GM18870 (cell line): ENCODE measurements around the gene RNASEH2C.
"Not testable (repeated sequence)": the region's sequence is repeated elsewhere in the genome, so short reads cannot be mapped to it uniquely, and the experiment has no call there.

Experiments used
- ATAC-seq: cut with Tn5 transposase; IDR thresholded peaks from one replicate; pipeline ENCODE4 v1.9.1; 2021; ENCODE audit warnings: moderate library complexity; ENCODE audit not compliant: unreplicated experiment

Gene RNASEH2C

DNA sequence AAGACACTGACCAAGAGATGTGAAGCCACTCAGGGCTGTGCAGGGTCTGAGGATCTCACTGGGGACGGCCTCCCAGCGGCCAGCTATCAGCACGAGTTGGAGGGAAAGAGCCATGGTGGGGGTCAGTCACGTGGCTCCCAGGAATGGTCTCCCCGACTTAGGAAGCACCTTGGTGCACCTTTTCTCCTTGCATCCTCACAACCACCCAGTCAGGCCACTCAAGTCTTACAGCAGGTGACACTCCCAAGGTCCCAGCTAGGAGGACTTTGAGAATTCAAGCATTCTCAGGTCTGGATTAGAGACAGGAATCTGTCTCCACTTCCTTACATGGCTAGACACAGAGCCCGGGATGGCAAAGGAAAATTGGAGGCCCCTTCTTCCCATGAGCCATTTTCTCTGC is 2.7 kb downstream of the RNASEH2C start:
- no peak for ATAC-seq

DNA sequence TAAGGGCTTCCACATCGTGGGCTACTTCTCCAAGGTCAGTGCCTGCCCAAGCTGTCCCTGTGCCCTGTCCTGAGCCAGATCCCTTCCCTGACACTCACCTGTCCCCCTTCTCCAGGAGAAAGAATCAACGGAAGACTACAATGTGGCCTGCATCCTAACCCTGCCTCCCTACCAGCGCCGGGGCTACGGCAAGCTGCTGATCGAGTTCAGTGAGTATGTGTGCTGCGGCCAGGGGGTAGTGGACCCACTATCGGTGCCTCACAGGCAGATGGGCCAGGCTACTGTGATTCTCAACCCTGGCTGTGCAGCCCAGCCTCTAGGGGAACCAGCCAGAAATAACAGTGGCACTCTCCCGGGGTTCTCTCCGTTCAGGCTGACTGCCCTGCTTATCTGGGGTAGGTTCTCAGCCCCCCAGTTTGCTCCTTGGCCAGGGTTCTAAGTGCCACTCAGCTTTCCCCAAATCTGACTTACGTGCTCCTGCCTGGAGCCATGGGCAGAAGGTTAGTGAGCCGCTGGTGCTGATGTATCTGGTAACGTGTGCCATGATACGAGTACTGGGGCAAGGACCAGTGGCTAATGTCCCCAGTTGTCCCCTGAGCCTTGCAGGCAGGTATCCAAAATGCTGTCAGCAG is 3.7 kb downstream of the RNASEH2C start:
- ATAC-seq: no peak

DNA sequence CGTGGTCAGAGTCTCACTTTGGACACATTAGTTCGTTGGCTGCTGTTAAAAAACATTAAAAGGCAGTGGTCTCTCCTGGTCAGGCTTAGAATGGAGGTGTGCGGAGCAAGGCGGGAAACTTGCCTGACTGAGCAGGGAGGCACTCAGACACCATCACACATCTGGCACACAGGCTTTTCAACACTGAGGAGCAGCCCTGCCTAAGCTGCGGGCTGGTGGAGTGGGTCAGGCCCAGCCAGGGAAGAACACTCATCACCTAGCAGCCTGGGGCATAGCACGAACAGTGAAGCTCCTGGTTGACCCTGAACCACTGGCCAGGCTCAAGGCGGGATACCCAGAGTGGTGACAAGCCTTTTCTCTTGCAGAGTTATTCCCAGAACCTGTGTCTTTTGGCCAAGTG is 4.3 kb downstream of the RNASEH2C start:
- no peak for ATAC-seq

DNA sequence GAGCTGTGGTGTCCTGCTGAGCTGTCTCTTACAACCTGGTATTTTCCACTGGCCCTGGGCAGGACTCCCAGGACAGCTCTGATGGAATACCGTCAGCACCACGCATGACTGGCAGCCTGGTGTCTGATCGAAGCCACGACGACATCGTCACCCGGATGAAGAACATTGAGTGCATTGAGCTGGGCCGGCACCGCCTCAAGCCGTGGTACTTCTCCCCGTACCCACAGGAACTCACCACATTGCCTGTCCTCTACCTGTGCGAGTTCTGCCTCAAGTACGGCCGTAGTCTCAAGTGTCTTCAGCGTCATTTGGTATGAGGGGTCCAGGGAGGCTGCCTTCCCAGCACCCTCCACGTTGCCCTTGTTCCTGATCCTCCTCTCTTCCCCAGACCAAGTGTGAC is 6.2 kb downstream of the RNASEH2C start:
- no peak for ATAC-seq

DNA sequence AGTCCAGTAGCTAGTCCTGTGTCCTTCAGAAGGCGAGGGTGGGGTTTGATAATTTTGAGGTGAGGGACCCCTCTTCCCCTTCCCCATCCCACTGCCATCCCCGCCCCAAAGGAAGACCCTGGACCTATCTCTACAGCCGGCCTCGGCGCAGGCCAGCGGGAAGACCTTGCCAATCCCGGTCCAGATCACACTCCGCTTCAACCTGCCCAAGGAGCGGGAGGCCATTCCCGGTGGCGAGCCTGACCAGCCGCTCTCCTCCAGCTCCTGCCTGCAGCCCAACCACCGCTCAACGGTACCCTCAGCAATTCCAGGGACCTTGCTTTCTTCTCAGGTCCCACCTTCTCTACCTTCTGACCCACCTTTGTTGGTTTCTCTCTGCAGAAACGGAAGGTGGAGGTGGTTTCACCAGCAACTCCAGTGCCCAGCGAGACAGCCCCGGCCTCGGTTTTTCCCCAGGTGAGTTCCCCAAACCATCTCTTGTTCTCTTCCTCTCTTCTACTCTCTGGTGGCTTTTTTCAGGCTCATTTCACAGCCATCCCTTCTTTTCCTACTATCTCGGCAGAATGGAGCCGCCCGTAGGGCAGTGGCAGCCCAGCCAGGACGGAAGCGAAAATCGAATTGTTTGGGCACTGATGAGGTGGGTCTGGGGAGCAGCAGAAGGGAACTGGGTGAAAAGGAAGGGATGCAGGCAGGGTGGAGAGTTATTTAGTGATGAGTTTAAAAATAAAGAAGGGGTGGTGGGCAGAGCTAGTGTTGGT is 7.2 kb downstream of the RNASEH2C start:
- no peak for ATAC-seq

DNA sequence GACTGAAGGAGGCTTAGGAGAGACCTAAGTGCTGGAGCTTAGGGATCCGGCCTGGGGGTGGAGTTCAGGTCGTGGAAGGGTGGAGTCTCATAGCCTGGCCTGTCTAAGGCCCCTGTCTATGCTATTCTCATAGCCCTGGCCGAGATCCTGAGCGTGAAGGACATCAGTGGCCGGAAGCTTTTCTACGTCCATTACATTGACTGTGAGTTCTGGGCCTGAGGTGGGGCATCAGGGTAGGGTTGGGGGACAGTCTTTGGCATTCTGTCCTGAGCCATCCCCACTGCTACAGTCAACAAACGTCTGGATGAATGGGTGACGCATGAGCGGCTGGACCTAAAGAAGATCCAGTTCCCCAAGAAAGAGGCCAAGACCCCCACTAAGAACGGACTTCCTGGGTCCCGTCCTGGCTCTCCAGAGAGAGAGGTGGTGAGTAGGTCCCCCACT is 7.9 kb downstream of the RNASEH2C start:
- no peak for ATAC-seq

DNA sequence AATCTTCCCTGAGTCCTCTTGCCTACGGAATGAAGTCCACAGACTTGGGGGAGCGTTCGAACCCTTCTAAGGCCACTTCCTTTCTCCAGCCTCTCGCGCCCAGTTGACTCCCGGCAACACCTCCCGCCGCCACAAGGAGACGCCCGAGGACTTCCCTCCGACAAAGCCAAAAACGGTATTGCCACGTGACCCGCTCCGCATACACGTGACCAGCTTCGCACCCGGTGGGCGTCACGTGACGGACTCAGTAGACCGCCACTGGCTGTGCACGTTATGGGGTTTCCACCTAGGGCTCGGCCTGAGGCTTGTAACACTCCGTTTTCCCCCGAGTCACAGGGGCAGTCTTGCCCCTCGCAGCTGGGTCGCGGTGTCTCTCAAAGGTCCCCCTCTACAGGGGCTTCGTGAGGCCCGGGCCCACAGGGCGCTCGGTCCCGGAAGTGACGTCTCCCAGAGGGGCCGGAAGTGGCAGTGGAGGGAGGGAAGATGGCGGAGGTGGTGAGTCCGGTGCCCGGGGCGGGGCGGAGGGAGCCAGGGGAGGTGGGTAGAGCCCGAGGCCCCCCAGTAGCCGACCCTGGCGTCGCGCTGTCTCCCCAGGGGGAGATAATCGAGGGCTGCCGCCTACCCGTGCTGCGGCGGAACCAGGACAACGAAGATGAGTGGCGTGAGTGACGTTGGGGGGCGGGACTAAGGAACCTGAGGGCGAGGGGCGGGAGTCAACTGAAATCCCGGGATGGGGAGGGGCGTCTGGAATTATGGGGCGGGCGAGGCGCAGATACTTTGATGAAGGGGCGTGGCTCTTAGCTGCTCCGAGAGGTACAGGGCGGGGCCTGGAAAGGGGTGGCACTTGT is 8.6 kb downstream of the RNASEH2C start, which contains the start of gene KAT5:
TSS of gene KAT5 (plus strand) at position 468 of the 848 bp plus-strand sequence. CDS start at position 484, 16 bp downstream.
- peak; percentile 69 for ATAC-seq

DNA sequence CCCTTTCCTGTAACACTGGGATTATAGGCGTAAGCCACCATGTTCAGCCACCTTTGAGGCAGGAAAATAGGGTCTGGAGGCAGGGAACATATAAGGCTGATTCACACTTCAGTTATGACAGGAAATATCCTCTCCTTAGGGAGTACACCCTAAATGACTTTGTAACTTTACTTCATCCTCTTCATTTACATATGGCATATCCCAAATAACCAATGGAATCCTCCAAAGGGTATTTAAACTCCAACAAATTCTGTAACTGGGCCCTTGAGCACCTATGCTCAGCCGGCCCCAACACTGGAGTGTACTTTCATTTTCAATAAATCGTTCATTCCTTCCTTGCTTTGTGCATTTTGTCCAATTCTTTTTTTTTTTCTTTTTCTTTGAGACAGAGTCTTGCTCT is 10.2 kb downstream of the RNASEH2C start:
- ATAC-seq: no peak

DNA sequence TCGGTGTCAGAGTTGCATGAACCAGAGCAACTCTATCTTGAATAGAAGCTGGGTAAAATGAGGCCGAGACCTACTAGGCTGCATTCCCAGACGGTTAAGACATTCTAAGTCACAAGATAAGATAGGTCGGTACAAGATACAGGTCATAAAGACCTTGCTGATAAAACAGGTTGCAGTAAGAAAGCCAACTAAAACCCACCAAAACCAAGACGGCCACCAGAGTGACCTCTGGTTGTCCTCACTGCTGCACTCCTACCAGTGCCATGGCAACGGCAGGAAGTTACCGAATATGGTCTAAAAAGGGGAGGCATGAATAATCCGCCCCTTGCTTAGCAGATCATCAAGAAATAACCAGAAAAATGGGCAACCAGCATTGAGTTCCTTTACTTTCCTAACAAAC is 10.9 kb downstream of the RNASEH2C start:
- no peak for ATAC-seq

DNA sequence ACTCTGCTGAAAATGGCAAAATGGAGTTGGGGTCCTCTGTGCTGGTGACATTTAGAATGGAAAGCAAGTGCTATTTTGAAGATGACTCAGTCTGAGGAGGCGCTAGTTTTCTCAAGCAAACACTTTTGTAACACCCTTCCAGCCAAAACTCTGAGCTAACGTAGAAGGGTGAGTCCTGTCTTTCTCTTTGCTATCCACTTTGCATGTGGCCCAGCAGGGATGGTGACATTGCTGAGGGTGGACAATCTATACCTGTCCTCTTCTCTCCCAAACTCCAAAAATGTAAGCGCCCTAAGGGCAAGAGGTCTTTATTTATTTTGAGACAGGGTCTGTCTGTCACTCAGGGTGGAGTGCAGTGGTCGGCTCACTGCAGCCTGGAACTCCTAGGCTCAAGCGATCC is 12.1 kb downstream of the RNASEH2C start:
- no peak for ATAC-seq

DNA sequence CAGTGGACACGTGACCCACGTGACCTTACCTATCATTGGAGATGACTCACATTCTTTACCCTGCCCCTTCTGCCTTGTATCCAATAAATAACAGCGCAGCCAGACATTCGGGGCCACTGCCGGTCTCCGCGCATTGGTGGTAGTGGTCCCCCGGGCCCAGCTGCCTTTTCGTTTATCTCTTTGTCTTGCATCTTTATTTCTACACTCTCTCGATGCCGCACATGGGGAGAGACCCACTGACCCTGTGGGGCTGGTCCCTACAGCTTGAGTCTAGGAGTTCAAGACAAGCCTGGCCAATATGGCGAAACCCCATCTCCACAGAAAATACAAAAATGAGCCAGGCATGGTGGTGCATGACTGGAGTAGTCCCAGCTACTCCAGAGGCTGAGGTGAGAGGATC is 13.6 kb downstream of the RNASEH2C start:
- not testable (repeated sequence) for ATAC-seq

DNA sequence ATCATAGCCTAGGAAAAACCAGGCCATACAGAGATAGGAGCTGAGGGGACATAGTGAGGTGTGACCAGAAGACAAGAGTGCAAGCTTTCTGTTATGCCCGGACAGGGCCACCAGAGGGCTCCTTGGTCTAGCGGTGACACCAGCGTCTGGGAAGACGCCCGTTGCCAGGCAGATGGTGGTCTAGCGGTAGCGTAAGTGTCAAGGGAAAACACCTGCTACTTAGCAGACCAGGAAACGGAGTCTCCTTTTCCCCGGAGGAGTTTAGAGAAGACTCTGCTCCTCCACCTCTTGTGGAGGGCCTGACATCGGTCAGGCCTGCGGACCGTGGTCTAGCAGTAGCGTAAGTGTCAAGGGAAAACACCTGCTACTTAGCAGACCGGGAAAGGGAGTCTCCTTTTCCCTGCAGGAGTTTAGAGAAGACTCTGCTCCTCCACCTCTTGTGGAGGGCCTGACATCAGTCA is 14.3 kb downstream of the RNASEH2C start:
- ATAC-seq: not testable (repeated sequence)

DNA sequence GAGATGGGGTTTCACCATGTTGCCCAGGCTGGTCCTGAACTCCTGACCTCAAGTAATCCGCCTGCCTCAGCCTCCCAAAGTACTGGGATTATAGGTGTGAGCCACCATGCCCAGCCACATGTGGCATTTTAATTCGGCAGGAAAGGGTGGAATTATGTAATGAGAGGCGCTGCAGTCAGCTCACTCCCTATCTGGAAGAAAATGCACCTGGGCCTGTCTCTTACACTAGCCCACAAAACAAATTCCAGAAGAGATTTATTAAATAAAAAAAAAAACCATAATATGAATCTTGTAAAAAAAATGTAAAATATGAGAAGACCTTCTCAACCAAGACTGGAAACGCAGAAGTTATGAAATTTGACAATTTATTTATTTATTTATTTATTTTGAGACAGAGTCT is 16.8 kb downstream of the RNASEH2C start:
- no peak for ATAC-seq

DNA sequence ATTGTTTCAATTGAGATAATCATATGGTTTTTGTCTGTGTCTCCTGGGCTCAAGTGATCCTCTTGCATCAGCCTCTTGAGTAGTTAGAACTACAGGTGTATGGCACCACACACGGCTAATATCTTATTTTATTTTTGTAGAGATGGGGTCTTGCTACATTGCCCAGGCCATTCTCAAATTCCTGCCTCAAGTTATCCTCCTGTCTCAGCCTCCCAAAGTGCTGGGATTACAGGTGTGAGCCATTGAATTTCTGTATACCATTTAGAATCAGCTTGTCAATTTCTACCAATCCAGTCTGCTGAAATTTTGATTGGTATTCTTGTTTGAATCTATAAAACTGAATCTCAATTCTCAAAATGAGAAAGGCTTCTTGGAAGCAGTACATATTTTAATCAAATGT is 18.9 kb downstream of the RNASEH2C start:
- no peak for ATAC-seq

DNA sequence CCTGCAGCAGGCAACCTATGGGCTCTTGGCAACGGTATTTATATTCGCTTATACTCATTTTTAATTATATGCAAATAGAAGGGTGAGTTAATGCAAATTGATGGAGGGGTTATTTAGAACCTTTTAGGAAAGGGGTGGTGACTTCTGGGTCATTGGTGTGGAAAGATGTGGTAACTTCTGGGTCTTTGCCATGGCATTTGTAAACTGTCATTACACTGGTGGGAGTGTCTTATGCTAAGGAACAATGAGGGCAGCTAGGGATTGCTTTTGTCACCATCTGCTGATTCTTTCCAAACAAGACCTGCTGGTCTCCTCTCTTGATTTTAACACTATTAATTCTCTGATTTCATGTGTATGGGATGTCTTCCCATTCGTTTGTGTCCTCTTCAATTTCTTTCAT is 20.2 kb downstream of the RNASEH2C start:
- no peak for ATAC-seq

DNA sequence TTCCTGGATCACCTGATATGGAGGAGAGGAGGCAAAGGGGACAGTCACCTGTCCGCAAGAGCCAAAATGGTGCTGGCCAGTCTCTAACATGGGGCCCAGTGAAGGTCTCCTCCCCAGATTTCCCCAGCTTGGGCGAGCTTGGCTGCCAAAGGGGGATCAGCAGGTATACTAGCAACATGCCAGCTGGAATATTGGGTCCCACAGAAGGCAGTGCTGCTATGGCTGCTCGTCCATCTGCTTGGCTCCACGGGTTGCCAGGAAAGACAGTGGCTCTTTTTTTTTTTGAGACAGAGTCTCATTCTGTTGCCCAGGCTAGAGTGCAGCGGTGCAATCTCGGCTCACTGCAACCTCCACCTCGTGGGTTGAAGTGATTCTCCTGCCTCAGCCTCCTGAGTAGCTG is 21.3 kb downstream of the RNASEH2C start:
- ATAC-seq: no peak

DNA sequence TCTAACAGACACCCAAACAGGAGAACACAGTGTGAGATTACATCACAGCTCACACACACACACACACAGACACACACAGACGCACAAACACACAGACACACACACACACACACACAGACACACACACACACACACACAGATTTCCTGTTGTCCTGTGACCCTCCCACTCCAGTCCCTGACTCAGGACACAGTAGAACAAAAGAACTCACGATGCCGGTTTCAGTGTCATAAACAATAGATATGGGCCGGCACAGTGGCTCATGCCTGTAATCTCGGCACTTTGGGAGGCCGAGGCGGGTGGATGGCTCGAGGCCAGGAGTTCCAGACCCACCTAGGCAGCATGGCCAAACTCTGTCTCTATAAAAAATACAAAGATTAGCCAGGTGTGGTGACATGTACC is 22.4 kb downstream of the RNASEH2C start:
- ATAC-seq: no peak

DNA sequence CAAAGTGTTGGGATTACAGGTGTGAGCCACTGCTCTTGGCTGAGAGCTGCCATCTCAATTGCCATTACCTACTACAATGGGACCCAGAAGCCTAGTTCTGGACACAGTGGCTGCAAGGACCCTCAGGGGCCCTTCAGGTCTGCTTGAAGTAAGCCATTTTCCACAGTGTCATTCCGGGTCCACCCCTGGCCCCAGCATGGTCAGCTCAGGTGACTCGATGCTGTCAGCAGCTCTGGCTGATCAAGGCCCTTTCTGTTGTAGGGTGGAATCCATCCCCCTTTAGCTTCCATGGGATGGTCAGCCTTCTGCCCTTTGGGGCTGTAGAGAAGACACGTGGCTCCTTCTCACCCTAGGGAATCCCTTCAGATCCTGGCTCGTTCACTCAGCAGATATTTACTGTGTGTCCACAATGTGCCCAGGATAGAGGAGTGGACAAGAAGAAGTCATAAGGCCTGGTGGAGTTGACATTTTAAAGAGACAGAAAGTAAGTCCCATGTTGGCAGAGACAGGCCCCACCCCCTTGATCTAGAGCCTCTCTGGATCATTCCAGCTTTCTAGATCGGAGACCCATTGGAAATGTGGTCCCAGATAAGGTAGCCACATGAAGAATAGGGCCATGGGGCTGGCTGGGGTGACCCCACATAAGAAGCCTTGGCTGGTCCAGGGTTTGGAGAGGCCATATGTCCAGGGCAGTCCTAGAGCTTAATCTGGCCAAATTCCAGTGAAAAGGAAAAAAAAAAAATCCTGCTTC is 23.6 kb downstream of the RNASEH2C start:
- ATAC-seq: no peak

DNA sequence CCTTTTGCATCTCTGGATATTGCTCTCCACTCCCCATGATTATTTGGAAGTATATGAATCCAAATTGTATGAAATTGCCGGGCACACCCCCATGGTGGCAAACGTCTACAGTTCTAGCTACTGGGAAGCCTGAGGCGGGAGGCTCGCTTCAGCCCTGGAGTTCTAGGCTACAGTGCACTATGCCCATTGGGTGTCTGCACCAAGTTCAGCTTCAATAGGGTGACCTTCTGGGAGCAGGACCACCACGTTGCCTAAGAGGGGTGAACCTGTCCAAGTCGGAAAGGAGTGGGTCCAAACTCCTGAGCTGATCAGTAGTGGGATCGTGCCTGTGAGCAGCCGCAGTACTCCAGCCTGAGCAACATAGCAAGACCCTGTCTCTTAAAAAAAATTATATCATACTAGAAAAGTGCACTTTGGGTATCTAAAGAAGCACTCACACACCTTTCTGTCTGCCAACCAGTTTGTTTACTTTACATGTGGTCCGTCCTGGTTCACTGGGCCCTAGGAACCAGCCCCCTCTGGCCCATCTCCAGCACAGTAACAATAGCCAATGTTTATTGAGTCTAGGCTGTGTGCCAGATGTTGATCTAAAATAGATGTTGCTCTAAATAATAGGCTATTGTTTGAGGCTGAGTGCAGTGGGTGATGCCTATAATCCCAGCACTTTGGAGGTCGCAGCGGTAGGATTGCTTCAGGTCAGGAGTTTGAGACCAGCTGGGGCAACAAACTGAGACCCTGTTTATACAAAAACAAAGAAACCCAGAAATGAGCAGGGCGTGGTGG is 24.9 kb downstream of the RNASEH2C start:
- no peak for ATAC-seq

DNA sequence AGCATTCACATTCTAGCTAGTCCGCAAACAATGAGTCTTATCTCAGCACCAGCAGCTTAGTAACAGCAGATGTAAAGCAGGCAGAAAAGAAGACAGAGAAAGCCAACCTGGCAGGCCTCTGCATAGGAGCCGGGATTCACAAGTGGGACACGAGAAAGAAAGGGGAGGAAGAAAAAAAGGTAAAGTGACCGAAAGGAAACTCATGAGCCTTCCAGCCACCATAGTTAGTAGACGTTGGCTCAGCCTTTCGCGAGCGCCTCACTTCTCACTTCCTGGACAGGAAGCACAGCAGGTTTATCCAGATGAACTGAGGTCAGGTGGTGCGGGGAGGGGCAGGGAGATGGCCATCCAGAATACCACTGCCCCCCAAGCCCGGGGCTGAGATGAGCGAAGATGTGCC is 28.2 kb downstream of the RNASEH2C start:
- ATAC-seq: no peak
